HG03097 (cell line): Measurements from ENCODE around the gene SLBP.

ENCODE experiments used
- ATAC-seq: cut with Tn5 transposase; IDR thresholded peaks from one replicate; pipeline ENCODE4 v1.9.1; 2021; ENCODE audit not compliant: unreplicated experiment, low FRiP score

Gene SLBP

GRCh38 chr4:1658581-1658980 is 53.5 kb downstream of the SLBP start:
- ATAC-seq, result no peak

GRCh38 chr4:1658146-1658545 is 54.0 kb downstream of the SLBP start:
- no peak for ATAC-seq

- ATAC-seq, result no peak
These were observed 55.1 kb downstream of the SLBP start for GRCh38 chr4:1656986-1657385.

GRCh38 chr4:1656132-1656531 is 56.0 kb downstream of the SLBP start:
- ATAC-seq, result no peak

GRCh38 chr4:1655676-1656075 is 56.4 kb downstream of the SLBP start:
- ATAC-seq, result no peak

GRCh38 chr4:1655081-1655480 is 57.0 kb downstream of the SLBP start:
- ATAC-seq, result no peak

- no peak for ATAC-seq
These were observed 57.7 kb downstream of the SLBP start for GRCh38 chr4:1654216-1654955.

- ATAC-seq, result no peak
These were observed 58.3 kb downstream of the SLBP start for GRCh38 chr4:1653776-1654175.

- no peak for ATAC-seq
These were observed 60.0 kb downstream of the SLBP start for GRCh38 chr4:1652088-1652487.

GRCh38 chr4:1651609-1652008 is 60.5 kb downstream of the SLBP start:
- ATAC-seq, result no peak

- ATAC-seq, result no peak
These were observed 63.2 kb downstream of the SLBP start for GRCh38 chr4:1648962-1649361.

GRCh38 chr4:1647432-1647831 is 64.7 kb downstream of the SLBP start:
- no peak for ATAC-seq

GRCh38 chr4:1646690-1647089 is 65.4 kb downstream of the SLBP start:
- no peak for ATAC-seq

GRCh38 chr4:1644891-1645657 is 67.0 kb downstream of the SLBP start:
- no peak for ATAC-seq

GRCh38 chr4:1643971-1644735 is 68.0 kb downstream of the SLBP start:
- no peak for ATAC-seq
